ENCODE results near the gene METTL23.

METTL23 gene

GRCh38 chr17:76775021-76775600 is 48.5 kb downstream of the METTL23 start:
- no peak overlapping the region for H3K27ac ChIP-seq (ENCODE audit: low read length)
- H3K4me3 ChIP-seq (ENCODE audit: low read length): no peak overlapping the region
- DNase-seq (ENCODE audit: low read depth, low spot score): no peak
- no peaks in the 10 kb centered on the region for H3K27me3 ChIP-seq (ENCODE audit: control insufficient read depth, insufficient read depth, low read length)
- H3K36me3 ChIP-seq (ENCODE audit: control insufficient read depth, insufficient read depth, low read length): no peaks in the 10 kb centered on the region; the same call in 1 of the 2 replicates
- H3K9me3 ChIP-seq (ENCODE audit: control insufficient read depth, insufficient read depth, low read length): no peaks in the 10 kb centered on the region
- no peaks in the 10 kb centered on the region for H3K4me1 ChIP-seq (ENCODE audit: control insufficient read depth, insufficient read depth, low read length)
- no CpG with 5 or more reads among the region's 10 CpGs for WGBS (ENCODE audit: insufficient coverage, insufficient read length)

- H3K4me1 ChIP-seq (ENCODE audit: control insufficient read depth, insufficient read depth, low read length): no peaks in the 10 kb centered on the region
- no peak for DNase-seq (ENCODE audit: low read depth, low spot score)
These were observed 54.7 kb downstream of the METTL23 start for GRCh38 chr17:76781056-76781982.

DNA sequence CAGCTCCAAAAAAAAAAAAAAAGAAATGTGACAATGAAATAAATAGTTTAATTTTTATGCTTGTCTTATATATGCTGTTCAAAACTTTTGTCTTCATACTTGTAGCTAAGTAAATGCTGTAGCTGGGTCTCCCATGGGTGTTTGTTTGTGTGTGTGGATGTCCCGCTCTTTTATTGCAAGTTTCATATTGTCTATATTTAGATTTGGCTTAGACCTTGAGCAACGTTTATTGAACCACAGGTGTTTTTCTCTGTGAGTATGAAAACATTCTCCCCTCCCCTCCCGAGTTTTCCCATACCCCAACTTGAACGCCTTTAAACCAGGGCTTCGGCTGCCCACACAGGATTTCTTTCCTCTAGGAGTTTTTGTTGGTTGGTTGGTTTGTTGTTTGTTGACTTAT is 56.5 kb downstream of the METTL23 start:
- Histone ChIP-seq H3K27me3 (ENCODE audit: control insufficient read depth, insufficient read depth, low read length) (no peaks in the 10 kb centered on the region), H3K27ac (ENCODE audit: low read length) (no peak overlapping the region), H3K4me1 (ENCODE audit: control insufficient read depth, insufficient read depth, low read length) (no peaks in the 10 kb centered on the region), H3K4me3 (ENCODE audit: low read length) (no peak overlapping the region), H3K9me3 (ENCODE audit: control insufficient read depth, insufficient read depth, low read length) (no peaks in the 10 kb centered on the region), H3K36me3 (ENCODE audit: control insufficient read depth, insufficient read depth, low read length) (no peaks in the 10 kb centered on the region)
- no peak for DNase-seq (ENCODE audit: low read depth, low spot score)
- WGBS (ENCODE audit: insufficient coverage, insufficient read length): no CpG with 5 or more reads among the region's 5 CpGs

More at GRCh38 chr17:76781056-76781982, 54.7 kb downstream of the METTL23 start:
- Histone ChIP-seq H3K9me3 (ENCODE audit: control insufficient read depth, insufficient read depth, low read length) (no peaks in the 10 kb centered on the region), H3K27ac (ENCODE audit: low read length) (no peak overlapping the region), H3K27me3 (ENCODE audit: control insufficient read depth, insufficient read depth, low read length) (no peaks in the 10 kb centered on the region), H3K4me3 (ENCODE audit: low read length) (no peak overlapping the region), H3K36me3 (ENCODE audit: control insufficient read depth, insufficient read depth, low read length) (no peaks in the 10 kb centered on the region; the same call in 1 of the 2 replicates)
- no CpG with 5 or more reads among the region's 12 CpGs for WGBS (ENCODE audit: insufficient coverage, insufficient read length)
